Measurements from ENCODE around the gene CEP112.

GRCh38 chr17:65678546-65678945, 513.4 kb downstream of the CEP112 start:
- no peak for TF ChIP-seq TSHZ2 (CRISPR knock-in tag; IDR thresholded peaks at IDR 0.05)
- TF ChIP-seq TOX (CRISPR knock-in tag; IDR thresholded peaks at IDR 0.05; ENCODE audit: borderline replicate concordance), result no peak
- TF ChIP-seq CREB5 (CRISPR knock-in tag; IDR thresholded peaks at IDR 0.05; ENCODE audit: low read depth), result no peak
- no peak for TF ChIP-seq ZNF8 (CRISPR knock-in tag; IDR thresholded peaks at IDR 0.05)
- TF ChIP-seq ZFP30 (CRISPR knock-in tag; IDR thresholded peaks at IDR 0.05), result no peak
- TF ChIP-seq PATZ1 (CRISPR knock-in tag; IDR thresholded peaks at IDR 0.05; ENCODE audit: borderline replicate concordance), result no peak
- TF ChIP-seq PPARA (CRISPR knock-in tag; IDR thresholded peaks at IDR 0.05; ENCODE audit: borderline replicate concordance), result no peak
- TF ChIP-seq POU6F1 (CRISPR knock-in tag; IDR thresholded peaks at IDR 0.05; ENCODE audit: borderline replicate concordance, low read depth), result no peak
- TF ChIP-seq ZFP3 (CRISPR knock-in tag; IDR thresholded peaks at IDR 0.05), result no peak
- no peak for TF ChIP-seq OSR1 (CRISPR knock-in tag; IDR thresholded peaks at IDR 0.05)
- TF ChIP-seq CSRNP3 (CRISPR knock-in tag; IDR thresholded peaks at IDR 0.05), result no peak
- TF ChIP-seq ISL1 (CRISPR knock-in tag; IDR thresholded peaks at IDR 0.05), result no peak
- no peak for TF ChIP-seq CSDC2 (CRISPR knock-in tag; IDR thresholded peaks at IDR 0.05)
